GM12878 (cell line): ENCODE measurements around the gene MXD4. TPM values are rescaled to one million over a fixed set of nuclear protein-coding genes. Genes with fewer than 3 reads are reported as not detected.

Experiments
- ATAC-seq: fragments of 200-7000 bp; cut with Tn5 transposase; 3 replicates; pipeline ENCODE4 v1.9.1; 2020; ENCODE audit warnings: mild to moderate bottlenecking, moderate library complexity
- BruUV-seq: library from RNA; stranded (reverse); fragments of 400-500 nt; replicated peaks from 2 replicates; lab custom pipeline; 2021; lab: Mats Ljungman, UMichigan
- CTCF ChIA-PET: fragments of 300-600 bp; sonication (Branson Sonifier 250); formaldehyde crosslinking; extraction: SDS; loops from one replicate; lab custom pipeline; 2021; ENCODE audit warnings: inconsistent platforms; lab: Yijun Ruan, JAX
- POLR2A ChIA-PET: fragments of 350-600 bp; formaldehyde crosslinking; extraction: SDS; loops from one replicate; lab custom pipeline; 2021; ENCODE audit warnings: inconsistent platforms; lab: Charles Lee
- RAD21 ChIA-PET: fragments of 300-600 bp; sonication (Branson Sonifier 250); formaldehyde crosslinking; loops from one replicate; lab custom pipeline; 2023; ENCODE audit warnings: antibody characterized with exemption; ENCODE audit not compliant: unreplicated experiment; lab: Charles Lee
- SMC1A ChIA-PET: fragments of 300-600 bp; sonication (Branson Sonifier 250); formaldehyde crosslinking; loops from one replicate; lab custom pipeline; 2023; ENCODE audit not compliant: unreplicated experiment, uncharacterized antibody; lab: Charles Lee
- DNase-seq: peaks from one replicate; pipeline ENCODE4 v3.0.0-alpha.2; 2011; ENCODE audit warnings: low read depth, low spot score
- FAIRE-seq: peaks from 3 replicates; lab custom pipeline; 2011; peaks lifted over from hg19 to GRCh38; lab: Jason Lieb, UNC
- H2AFZ ChIP-seq: 2 replicates; pipeline ENCODE4 v1.6.0; 2011; ENCODE audit warnings: low read depth, low read length, control low read depth; ENCODE audit not compliant: control insufficient read depth
- H3K27ac ChIP-seq: 2 replicates; pipeline ENCODE4 v1.5.1; 2011; ENCODE audit warnings: control low read depth; ENCODE audit not compliant: control insufficient read depth, insufficient read depth
- H3K27me3 ChIP-seq, 2 experiments: replicated peaks in 1 of 2; 2 replicates each; pipeline versions ENCODE4 v1.6.0 to v1.6.1; 2011; ENCODE audit warnings: low read length in 1 of 2; ENCODE audit not compliant: control insufficient read depth in 2 of 2, insufficient read depth in 2 of 2
- H3K36me3 ChIP-seq, 2 experiments: 2 replicates each; pipeline ENCODE4 v1.5.1; 2011; ENCODE audit warnings: low read length in 1 of 2; ENCODE audit not compliant: control insufficient read depth in 2 of 2, insufficient read depth in 2 of 2
- H3K4me1 ChIP-seq: 2 replicates; pipeline ENCODE4 v1.6.1; 2011; ENCODE audit warnings: mild to moderate bottlenecking, low read length, moderate library complexity, mixed read lengths; ENCODE audit not compliant: control insufficient read depth, insufficient read depth
- H3K4me2 ChIP-seq: 2 replicates; pipeline ENCODE4 v1.6.0; 2011; ENCODE audit warnings: control low read depth; ENCODE audit not compliant: control insufficient read depth, insufficient read depth
- H3K4me3 ChIP-seq: fragments of 200-600 bp; sonication (generic); 2 replicates; pipeline ENCODE4 v1.5.1; 2016
- H3K79me2 ChIP-seq: 2 replicates; pipeline ENCODE4 v1.6.0; 2011; ENCODE audit warnings: low read length; ENCODE audit not compliant: control insufficient read depth, insufficient read depth
- H3K9ac ChIP-seq: 2 replicates; pipeline ENCODE4 v1.8.0; 2011; ENCODE audit warnings: low read length, control low read depth, mixed read lengths; ENCODE audit not compliant: control insufficient read depth, insufficient read depth
- H3K9me3 ChIP-seq: replicated peaks from 3 replicates; pipeline ENCODE4 v1.5.1; 2011; ENCODE audit warnings: mild to moderate bottlenecking, low read length; ENCODE audit not compliant: control insufficient read depth, insufficient read depth
- H4K20me1 ChIP-seq: 2 replicates; pipeline ENCODE4 v1.6.0; 2011; ENCODE audit not compliant: control insufficient read depth, insufficient read depth
- ATF2 ChIP-seq: IDR thresholded peaks from 2 replicates; pipeline ENCODE4 v1.6.1; 2012; ENCODE audit warnings: low read length, inconsistent platforms
- BMI1 ChIP-seq: fragments of 450-650 bp; IDR thresholded peaks from 2 replicates; pipeline ENCODE4 v1.6.1; 2016; ENCODE audit warnings: mild to moderate bottlenecking, moderate library complexity, borderline replicate concordance
- CBX3 ChIP-seq: fragments of 200-600 bp; sonication (generic); IDR thresholded peaks from 2 replicates; pipeline ENCODE4 v1.6.1; 2016; ENCODE audit warnings: low read depth, borderline replicate concordance
- CHD1 ChIP-seq: IDR thresholded peaks from 2 replicates; pipeline ENCODE4 v1.6.1; 2012; ENCODE audit warnings: low read depth, low read length, improper control_type of control experiment
- EP300 ChIP-seq, 2 experiments: fragments of 150-350 bp in 1 of 2; IDR thresholded peaks; 2 replicates each; pipeline ENCODE4 v1.6.1; 2011 to 2012; ENCODE audit warnings: low read depth in 2 of 2, low read length in 2 of 2, borderline replicate concordance in 1 of 2, improper control_type of control experiment in 1 of 2, inconsistent platforms in 1 of 2; ENCODE audit not compliant: control insufficient read depth in 1 of 2
- GABPA ChIP-seq: IDR thresholded peaks from 2 replicates; pipeline ENCODE4 v1.6.1; 2014; ENCODE audit warnings: antibody characterized with exemption, low read depth, mild to moderate bottlenecking, inconsistent platforms
- GATAD2B ChIP-seq: fragments of 450-650 bp; conservative IDR thresholded peaks from 2 replicates; pipeline ENCODE4 v1.6.1; 2017; ENCODE audit warnings: low read depth, mild to moderate bottlenecking, moderate library complexity
- LARP7 ChIP-seq: fragments of 450-650 bp; IDR thresholded peaks from 2 replicates; pipeline ENCODE4 v1.6.1; 2017; ENCODE audit warnings: mild to moderate bottlenecking
- MXI1 ChIP-seq: fragments of 150-350 bp; IDR thresholded peaks from 2 replicates; pipeline ENCODE4 v1.6.1; 2011; ENCODE audit warnings: low read depth, mild to moderate bottlenecking, inconsistent platforms, low read length, improper control_type of control experiment
- NBN ChIP-seq: fragments of 450-650 bp; IDR thresholded peaks from 2 replicates; pipeline ENCODE4 v1.6.1; 2016
- NFYA ChIP-seq: IDR thresholded peaks from 2 replicates; pipeline ENCODE4 v1.6.1; 2011; ENCODE audit warnings: low read depth, mild to moderate bottlenecking, low read length, improper control_type of control experiment, borderline replicate concordance
- NFYB ChIP-seq: IDR thresholded peaks from 2 replicates; pipeline ENCODE4 v1.6.1; 2011; ENCODE audit warnings: low read depth, mild to moderate bottlenecking, low read length, improper control_type of control experiment, moderate library complexity; ENCODE audit not compliant: insufficient read depth
- RELA ChIP-seq: fragments of 450-650 bp; IDR thresholded peaks from 2 replicates; pipeline ENCODE4 v1.8.0; 2014; ENCODE audit warnings: borderline replicate concordance; ENCODE audit not compliant: partially characterized antibody
- REST ChIP-seq: IDR thresholded peaks from 2 replicates; pipeline ENCODE4 v1.6.1; 2012; ENCODE audit warnings: mild to moderate bottlenecking, low read depth, low read length
- SMARCA5 ChIP-seq: fragments of 450-650 bp; IDR thresholded peaks from 2 replicates; pipeline ENCODE4 v1.6.1; 2017; ENCODE audit warnings: mild to moderate bottlenecking
- SMC3 ChIP-seq: IDR thresholded peaks from 2 replicates; pipeline ENCODE4 v1.6.1; 2011; ENCODE audit warnings: low read length, improper control_type of control experiment, borderline replicate concordance
- TARDBP ChIP-seq: IDR thresholded peaks from 2 replicates; pipeline ENCODE4 v1.6.1; 2016; ENCODE audit warnings: borderline replicate concordance
- ZBED1 ChIP-seq: IDR thresholded peaks from 2 replicates; pipeline ENCODE4 v1.6.1; 2016; ENCODE audit warnings: borderline replicate concordance
- ZZZ3 ChIP-seq: IDR thresholded peaks from 2 replicates; pipeline ENCODE4 v1.6.1; 2011; ENCODE audit warnings: low read depth; ENCODE audit not compliant: control insufficient read depth, insufficient read length
- WGBS: methylation state at CpG from one replicate; pipeline ENCODE4 v1.1.6; 2016; ENCODE audit warnings: low lambda C conversion rate; ENCODE audit not compliant: insufficient replicate concordance, insufficient coverage; ENCODE audit errors: missing lambda C conversion rate; 5-methylcytosine and 5-hydroxymethylcytosine counted together
- in situ Hi-C: fragments of 300-500 bp; cut with MboI; formaldehyde crosslinking; loops from 9 replicates; pipeline ENCODE4 v1.14.3; 2018; ENCODE audit warnings: mixed read lengths
- intact Hi-C: fragments of 100-400 bp; cut with micrococcal nuclease; formaldehyde crosslinking; loops from one replicate; pipeline ENCODE4 v1.14.2; 2022; ENCODE audit not compliant: unreplicated experiment
- polyA plus RNA-seq, 11 experiments: library from polyadenylated mRNA; depleted of rRNA in 4 of 11; unstranded in 6 of 11; stranded (reverse) in 5 of 11; fragments of >200 nt; fragmentation: Nextera tagmentation in 4 of 11; fragmentation: Illumina TruSeq in 1 of 11; extraction: Ambion mirVana in 4 of 11; extraction: Trizol in 1 of 11; gene quantifications; 1 replicate in 1 of 11; 2 replicates in 10 of 11; pipeline versions ENCODE4 v1.2.1 to v1.2.3, GENCODE V29; 2011 to 2016; ENCODE audit warnings: inconsistent platforms in 2 of 11, missing spikeins in 2 of 11, low read depth in 1 of 11
- total RNA-seq, 4 experiments: library from RNA; depleted of rRNA in 3 of 4; stranded (reverse); fragments of >200 nt in 3 of 4; fragmentation: Illumina TruSeq in 1 of 4; extraction: Trizol in 1 of 4; gene quantifications; 2 replicates each; pipeline versions ENCODE4 v1.2.1 to v1.2.3, GENCODE V29; 2013 to 2021
- TF ChIP-seq, protein P1 (sequence below): IDR thresholded peaks from 2 replicates; pipeline ENCODE4 v1.6.1; 2012; ENCODE audit warnings: low read depth, low read length, improper control_type of control experiment

The MXD4 gene
- total and polyA plus RNA-seq, 10 of the 15 experiments (the other 5 are each of a cell fraction or from before 2014, with no cell fraction given), result 0.21 to 25.6 (median 5.2) TPM

DNA sequence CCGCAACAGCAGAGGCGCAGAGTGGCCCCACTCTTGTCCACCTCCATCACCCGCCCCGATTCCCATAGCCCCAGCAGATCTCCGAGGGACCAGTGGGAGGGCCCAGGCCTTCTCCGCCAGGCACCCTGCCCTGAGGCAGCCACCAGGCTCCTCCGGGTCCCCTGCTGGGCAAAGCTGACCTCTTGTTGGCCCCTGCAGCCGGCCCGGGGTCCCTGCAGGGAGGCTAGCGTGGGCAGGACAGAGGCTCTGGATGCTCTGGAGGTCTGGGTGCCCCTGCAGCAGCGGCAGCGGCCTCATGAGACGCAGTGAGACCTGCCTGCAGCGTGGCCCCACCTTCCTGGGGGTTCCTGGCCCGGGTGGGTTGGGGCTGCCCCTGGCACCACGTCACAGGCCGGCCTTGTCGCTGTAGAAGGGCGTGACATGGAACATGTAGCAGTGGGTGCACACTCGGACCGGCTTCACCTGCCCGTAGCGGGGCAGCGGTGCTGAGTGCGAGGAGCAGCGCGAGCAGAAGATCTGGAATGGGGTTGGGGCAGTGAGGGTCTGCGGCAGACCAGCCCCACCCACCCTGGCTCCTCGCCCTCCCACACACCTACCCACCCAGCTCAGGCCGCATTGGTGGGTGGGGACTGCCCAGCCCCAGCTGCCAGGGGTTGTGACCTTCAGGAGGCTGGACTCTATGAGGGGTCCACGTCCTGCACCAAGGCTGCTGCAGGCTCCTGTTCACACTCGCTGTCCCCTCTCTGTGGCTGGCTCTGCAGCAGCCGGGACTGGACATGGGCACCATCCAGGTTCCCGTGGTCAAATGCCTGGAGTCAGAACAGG lies 8.6 kb upstream of the MXD4 start:
- WGBS, result 56% methylated on average over 32 of the region's 34 CpGs
- FAIRE-seq, result no peak
- Histone ChIP-seq H3K27me3 (no peaks in the 10 kb centered on the region), H3K4me3 (no peak overlapping the region), H3K79me2 (no peaks in the 10 kb centered on the region), H3K36me3 (no peaks in the 10 kb centered on the region), H3K9me3 (no peaks in the 10 kb centered on the region), H3K27ac (no peak overlapping the region), H3K4me2 (no peak overlapping the region), H3K4me1 (no peaks in the 10 kb centered on the region), H2AFZ (no peak overlapping the region), H3K9ac (no peak overlapping the region), H4K20me1 (no peaks in the 10 kb centered on the region)
- CTCF ChIA-PET, result no interaction called here
- DNase-seq, result no peak
- no peak for ATAC-seq
- POLR2A ChIA-PET, result interaction anchor here (0.5 kb wide), 1 partner anchor 66 kb away, joined by 5 read pairs; no protein-coding TSS in a partner anchor
- TF ChIP-seq NFYA, result no peak
- TF ChIP-seq MXI1, result no peak
- no peak for TF ChIP-seq ZBED1
- no peak for TF ChIP-seq NFYB
- TF ChIP-seq EP300 (IDR thresholded peaks at IDR 0.05; ENCODE audit: borderline replicate concordance in 1 of 2, control insufficient read depth in 1 of 2, low read depth in 2 of 2, low read length in 2 of 2), result no peak
- no peak for TF ChIP-seq BMI1
- no peak for TF ChIP-seq ZZZ3
- no peak for TF ChIP-seq TARDBP
- TF ChIP-seq ATF2, result no peak
- TF ChIP-seq LARP7, result no peak
- no peak for TF ChIP-seq NBN
- TF ChIP-seq GATAD2B, result no peak
- no peak for TF ChIP-seq CHD1
- no peak for TF ChIP-seq RELA
- TF ChIP-seq, protein P1, sequence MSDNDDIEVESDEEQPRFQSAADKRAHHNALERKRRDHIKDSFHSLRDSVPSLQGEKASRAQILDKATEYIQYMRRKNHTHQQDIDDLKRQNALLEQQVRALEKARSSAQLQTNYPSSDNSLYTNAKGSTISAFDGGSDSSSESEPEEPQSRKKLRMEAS, result no peak
- TF ChIP-seq SMC3, result no peak
- no peak for TF ChIP-seq REST
- no peak for TF ChIP-seq CBX3
- TF ChIP-seq GABPA, result no peak
- no peak for TF ChIP-seq SMARCA5
- RAD21 ChIA-PET, result no interaction called here
- no TSS peak for BruUV-seq
- intact Hi-C loops, result no loop called here
- in situ Hi-C loops, result no loop called here
- SMC1A ChIA-PET, result no interaction called here
